Lower lobe of right lung (tissue), 2 donors: ENCODE data around the gene CIDEC. TPM values are rescaled to one million over a fixed set of nuclear protein-coding genes. Genes with fewer than 3 reads are reported as not detected.
"Not testable (repeated sequence)": the region's sequence is repeated elsewhere in the genome, so short reads cannot be mapped to it uniquely, and the experiment has no call there.

Source experiments
- ATAC-seq, 2 donors: fragments of 200-7000 bp; cut with Tn5 transposase; one replicate each; pipeline ENCODE4 v1.9.1; 2020 to 2022; ENCODE audit warnings: mild to moderate bottlenecking in 2 of 2, moderate library complexity in 2 of 2
- DNase-seq: peaks from one replicate; pipeline ENCODE4 v3.0.0-alpha.2; 2020
- H3K27ac ChIP-seq: fragments of 200-600 bp; one replicate; pipeline ENCODE4 v1.8.0; 2022
- H3K27me3 ChIP-seq: fragments of 200-600 bp; one replicate; pipeline ENCODE4 v1.8.0; 2022; ENCODE audit warnings: low read depth
- H3K36me3 ChIP-seq: fragments of 200-600 bp; one replicate; pipeline ENCODE4 v1.8.0; 2022; ENCODE audit warnings: mild to moderate bottlenecking
- H3K4me1 ChIP-seq: fragments of 200-600 bp; one replicate; pipeline ENCODE4 v1.8.0; 2022
- H3K4me3 ChIP-seq: fragments of 200-600 bp; one replicate; pipeline ENCODE4 v1.8.0; 2022; ENCODE audit warnings: mild to moderate bottlenecking
- H3K9me3 ChIP-seq: fragments of 200-600 bp; one replicate; pipeline ENCODE4 v1.8.0; 2022
- intact Hi-C: fragments of 100-400 bp; cut with DNase I; formaldehyde crosslinking; loops from one replicate; pipeline ENCODE4 v1.11.0; 2022
- total RNA-seq: library from RNA; stranded (reverse); fragmentation: NEBNext Ultra II Directional; extraction: Animal tissue kit (Norgen Biotek cat#: 25700); gene quantifications from one replicate; pipeline ENCODE4 v1.2.1, GENCODE V29; 2021
- TF ChIP-seq, protein P1 (sequence below): fragments of 200-600 bp; IDR thresholded peaks from one replicate; pipeline ENCODE4 v1.8.0; 2022; ENCODE audit warnings: antibody characterized with exemption, mild to moderate bottlenecking
- donor health status: DM: no; HTN: yes; CAD: no; lungs with severe emphysema.

The CIDEC gene
- total RNA-seq, 1 donor from 2014 or later = not detected

DNA sequence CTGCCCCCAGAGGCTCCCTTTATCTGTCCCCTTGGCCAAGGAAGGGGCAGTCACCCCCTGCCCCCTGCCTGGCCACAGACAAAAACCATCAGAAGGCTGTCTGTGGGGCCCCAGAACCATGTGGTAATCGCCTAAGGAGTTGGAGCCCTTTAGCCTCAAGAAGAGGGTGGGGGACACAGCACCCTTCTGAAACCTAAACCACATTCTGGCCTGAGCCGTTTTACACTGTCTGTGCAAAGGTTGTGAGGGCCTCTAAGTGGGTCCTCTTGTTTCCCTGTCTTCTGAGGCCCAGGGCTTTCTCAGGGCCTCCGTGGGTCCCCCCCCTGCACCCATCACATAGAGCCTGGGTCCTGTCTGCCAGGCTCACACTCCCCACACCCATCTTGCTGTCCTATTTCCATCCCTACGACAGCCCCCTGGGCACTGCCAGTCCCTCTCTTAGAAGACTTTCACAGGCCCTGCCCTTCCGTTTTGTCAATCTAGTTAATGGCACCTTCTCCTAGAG lies 18.4 kb downstream of the CIDEC start:
- H3K9me3 ChIP-seq = no peaks in the 10 kb centered on the region
- H3K36me3 ChIP-seq = no peaks in the 10 kb centered on the region
- TF ChIP-seq, protein P1, sequence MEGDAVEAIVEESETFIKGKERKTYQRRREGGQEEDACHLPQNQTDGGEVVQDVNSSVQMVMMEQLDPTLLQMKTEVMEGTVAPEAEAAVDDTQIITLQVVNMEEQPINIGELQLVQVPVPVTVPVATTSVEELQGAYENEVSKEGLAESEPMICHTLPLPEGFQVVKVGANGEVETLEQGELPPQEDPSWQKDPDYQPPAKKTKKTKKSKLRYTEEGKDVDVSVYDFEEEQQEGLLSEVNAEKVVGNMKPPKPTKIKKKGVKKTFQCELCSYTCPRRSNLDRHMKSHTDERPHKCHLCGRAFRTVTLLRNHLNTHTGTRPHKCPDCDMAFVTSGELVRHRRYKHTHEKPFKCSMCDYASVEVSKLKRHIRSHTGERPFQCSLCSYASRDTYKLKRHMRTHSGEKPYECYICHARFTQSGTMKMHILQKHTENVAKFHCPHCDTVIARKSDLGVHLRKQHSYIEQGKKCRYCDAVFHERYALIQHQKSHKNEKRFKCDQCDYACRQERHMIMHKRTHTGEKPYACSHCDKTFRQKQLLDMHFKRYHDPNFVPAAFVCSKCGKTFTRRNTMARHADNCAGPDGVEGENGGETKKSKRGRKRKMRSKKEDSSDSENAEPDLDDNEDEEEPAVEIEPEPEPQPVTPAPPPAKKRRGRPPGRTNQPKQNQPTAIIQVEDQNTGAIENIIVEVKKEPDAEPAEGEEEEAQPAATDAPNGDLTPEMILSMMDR = no peak
- peaks cover 35% of the 10 kb centered on the region for H3K4me1 ChIP-seq
- H3K4me3 ChIP-seq = no peak overlapping the region
- intact Hi-C loops = no loop called here
- H3K27ac ChIP-seq = peak overlapping the region; percentile 67
- ATAC-seq (peak; percentile 15 to 29), DNase-seq (no peak)
- no peaks in the 10 kb centered on the region for H3K27me3 ChIP-seq

DNA sequence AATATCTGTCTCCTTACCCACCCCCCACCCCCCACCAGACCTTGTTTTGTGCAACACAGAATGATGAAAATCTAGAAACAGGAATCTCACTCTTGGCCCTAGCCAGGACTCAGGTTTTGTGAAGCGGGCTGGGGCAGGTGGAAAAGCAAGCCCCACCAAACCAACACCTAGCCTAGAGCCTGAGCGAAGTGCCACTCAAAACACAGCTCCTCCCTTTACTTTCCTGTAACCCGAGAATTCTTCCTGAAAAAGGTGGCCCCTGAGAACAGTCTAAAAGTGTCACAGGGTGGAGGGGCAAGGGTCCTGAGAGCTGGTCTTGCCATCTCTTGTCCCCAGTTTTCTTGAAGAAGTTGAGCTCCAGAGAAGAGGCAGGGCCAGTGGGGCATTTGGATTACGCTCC lies 18.9 kb downstream of the CIDEC start:
- Histone ChIP-seq H3K4me3 (no peak overlapping the region), H3K36me3 (no peaks in the 10 kb centered on the region), H3K27me3 (no peaks in the 10 kb centered on the region), H3K9me3 (no peaks in the 10 kb centered on the region), H3K4me1 (peaks cover 35% of the 10 kb centered on the region), H3K27ac (no peak overlapping the region)
- TF ChIP-seq, protein P1 = no peak
- intact Hi-C loops = no loop called here
- ATAC-seq = no peak
- DNase-seq = no peak

DNA sequence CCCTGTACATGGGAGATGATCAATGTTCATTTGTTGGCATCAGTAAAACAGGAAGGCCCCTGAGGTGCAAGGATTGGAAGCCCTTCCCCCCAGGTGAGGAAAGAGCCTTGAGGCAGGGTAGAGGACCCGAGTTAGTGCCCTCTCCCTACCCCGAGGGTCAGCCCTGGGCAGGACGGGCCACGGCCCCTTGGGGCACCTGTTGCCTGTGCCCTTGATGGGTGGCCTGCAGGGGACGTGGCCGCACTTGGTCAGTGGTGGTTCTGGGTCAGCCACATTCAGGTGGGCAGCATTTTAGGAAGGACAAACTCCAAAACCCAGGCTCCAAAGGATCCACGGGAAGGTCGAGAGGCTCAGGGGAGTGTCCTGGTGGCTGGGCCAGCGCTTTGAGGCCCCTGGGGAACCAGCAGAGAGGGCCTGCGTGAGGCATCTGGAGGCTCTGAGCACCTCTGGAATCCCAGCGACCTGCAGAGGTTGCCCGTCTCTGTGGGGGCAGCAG lies 20.5 kb downstream of the CIDEC start:
- no peak for ATAC-seq
- no peak for DNase-seq
- H3K27me3 ChIP-seq = no peaks in the 10 kb centered on the region
- TF ChIP-seq, protein P1 = no peak
- H3K27ac ChIP-seq = no peak overlapping the region
- H3K4me1 ChIP-seq = peaks cover 25% of the 10 kb centered on the region
- no peaks in the 10 kb centered on the region for H3K9me3 ChIP-seq
- intact Hi-C loops = no loop called here
- H3K36me3 ChIP-seq = no peaks in the 10 kb centered on the region
- H3K4me3 ChIP-seq = no peak overlapping the region

DNA sequence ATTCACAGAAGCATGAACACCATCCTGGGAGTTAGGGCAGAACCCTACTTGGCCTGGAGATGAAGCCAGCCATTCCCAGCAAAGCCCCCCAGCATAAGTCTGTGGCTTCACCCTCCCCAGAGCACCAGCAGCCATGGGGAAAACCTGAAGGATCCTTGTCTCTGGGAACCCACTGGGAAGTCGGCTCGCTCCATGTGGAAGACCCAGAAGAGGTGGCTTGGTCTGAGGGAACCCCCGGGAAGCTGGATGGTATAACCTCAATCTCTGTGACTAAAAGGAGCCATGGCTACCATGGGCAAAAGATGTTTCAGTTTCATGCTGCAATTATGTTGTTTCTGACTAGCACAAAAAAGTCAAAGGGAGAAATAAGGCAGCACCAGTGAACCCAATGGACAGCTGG lies 24.5 kb downstream of the CIDEC start:
- TF ChIP-seq, protein P1 = no peak
- Histone ChIP-seq H3K4me3 (no peak overlapping the region), H3K9me3 (no peaks in the 10 kb centered on the region), H3K36me3 (no peaks in the 10 kb centered on the region), H3K27ac (no peak overlapping the region), H3K4me1 (peaks cover 6% of the 10 kb centered on the region), H3K27me3 (no peaks in the 10 kb centered on the region)
- no peak for DNase-seq
- intact Hi-C loops = no loop called here
- no peak for ATAC-seq

DNA sequence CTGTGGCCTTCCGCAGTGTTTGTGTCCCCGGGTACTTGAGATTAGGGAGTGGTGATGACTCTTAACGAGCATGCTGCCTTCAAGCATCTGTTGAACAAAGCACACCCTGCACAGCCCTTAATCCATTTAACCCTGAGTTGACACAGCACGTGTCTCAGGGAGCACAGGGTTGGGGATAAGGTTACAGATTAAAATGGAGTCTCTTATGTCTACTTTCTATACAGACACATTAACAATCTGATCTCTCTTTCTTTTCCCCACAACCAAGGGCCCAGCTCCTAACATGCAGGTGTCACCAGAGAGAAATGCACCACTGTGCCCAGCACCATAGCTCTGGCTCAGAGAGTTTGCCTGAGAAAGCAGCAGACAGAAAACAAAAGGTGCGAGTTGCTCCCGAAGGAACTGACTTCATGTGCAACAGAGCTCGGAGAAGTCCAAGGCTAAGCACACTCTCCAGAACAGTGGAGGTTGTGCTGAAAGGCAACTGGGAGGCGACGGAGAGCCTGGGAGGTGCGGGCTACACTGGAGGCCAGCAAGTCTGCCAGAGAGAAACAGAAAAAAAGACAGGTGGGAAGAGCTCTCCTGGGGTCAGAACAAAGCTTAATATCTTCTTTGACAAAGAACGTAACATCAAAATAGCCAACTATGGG lies 25.6 kb downstream of the CIDEC start:
- H3K4me3 ChIP-seq, H3K4me1 ChIP-seq, H3K36me3 ChIP-seq, H3K9me3 ChIP-seq, intact Hi-C loops, H3K27ac ChIP-seq, H3K27me3 ChIP-seq: not testable (repeated sequence)
- DNase-seq = peak; percentile 48
- ATAC-seq = peak in 1 of 2 donors; percentile 49

DNA sequence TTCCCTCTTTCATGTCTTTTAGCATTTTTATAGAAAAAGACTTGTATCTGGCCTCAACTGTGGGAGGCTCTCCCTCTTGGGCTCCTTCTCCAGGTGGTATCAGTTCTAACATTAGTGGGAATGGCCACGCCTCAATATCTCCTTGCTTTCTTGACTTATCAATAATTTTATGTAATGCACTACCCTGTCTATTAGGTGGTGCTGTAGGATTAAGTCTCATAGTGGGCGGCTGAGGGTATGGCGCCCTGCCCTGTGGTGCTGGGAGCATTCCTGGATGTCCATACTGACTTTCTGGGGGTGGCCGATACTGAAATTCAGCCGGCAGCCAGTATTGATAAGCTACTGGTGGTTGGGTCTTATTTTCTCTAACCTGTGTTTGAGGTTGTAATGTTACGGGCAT lies 27.5 kb downstream of the CIDEC start:
- intact Hi-C loops = no loop called here
- TF ChIP-seq, protein P1 = no peak
- Histone ChIP-seq H3K4me1 (peaks cover 12% of the 10 kb centered on the region), H3K4me3 (no peak overlapping the region), H3K36me3 (no peaks in the 10 kb centered on the region), H3K9me3 (no peaks in the 10 kb centered on the region), H3K27me3 (no peaks in the 10 kb centered on the region), H3K27ac (no peak overlapping the region)
- no peak for DNase-seq
- no peak for ATAC-seq

DNA sequence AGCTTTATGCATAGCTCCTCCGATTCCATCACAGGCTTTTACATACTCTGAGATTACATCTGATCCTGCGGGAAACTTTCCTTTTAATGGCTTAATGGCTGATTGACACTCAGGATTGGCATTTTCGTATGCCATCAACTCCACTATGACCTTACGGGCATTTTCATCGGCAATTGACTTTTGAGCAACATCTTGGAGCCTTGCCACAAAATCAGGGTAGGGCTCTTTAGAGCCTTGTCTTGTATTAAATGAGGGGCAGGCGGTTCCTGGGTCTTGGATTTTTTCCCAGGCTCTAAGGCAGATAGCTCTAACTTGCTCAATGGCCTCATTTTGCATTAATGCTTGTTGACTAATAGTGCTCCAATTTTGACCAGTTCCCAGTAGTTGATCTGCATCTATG lies 28.1 kb downstream of the CIDEC start:
- H3K9me3 ChIP-seq, ATAC-seq, H3K36me3 ChIP-seq, intact Hi-C loops, H3K4me3 ChIP-seq, H3K27me3 ChIP-seq, H3K27ac ChIP-seq: not testable (repeated sequence)
- DNase-seq = peak; percentile 19
- peaks cover 12% of the 10 kb centered on the region for H3K4me1 ChIP-seq

DNA sequence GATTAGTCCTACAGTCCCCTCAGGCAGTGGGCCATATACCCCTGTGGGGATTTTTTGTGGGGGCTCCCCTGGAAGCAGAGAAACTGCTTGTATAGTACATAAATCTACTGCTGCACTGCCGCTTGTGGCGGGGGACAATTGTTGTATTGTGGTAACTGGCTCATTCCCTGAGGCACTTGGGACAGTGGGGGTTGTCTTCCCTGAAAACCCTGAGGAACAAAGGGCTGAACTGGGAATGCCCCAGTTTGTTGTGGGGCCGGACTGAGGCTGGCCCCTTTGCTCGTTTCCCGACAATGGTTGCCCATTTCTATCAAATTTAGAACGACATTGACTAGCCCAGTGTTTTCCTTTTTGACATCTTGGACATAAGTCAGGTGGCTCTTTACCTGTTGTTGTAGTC lies 28.7 kb downstream of the CIDEC start:
- H3K36me3 ChIP-seq, intact Hi-C loops, ATAC-seq, H3K27me3 ChIP-seq, H3K4me3 ChIP-seq, H3K9me3 ChIP-seq, H3K27ac ChIP-seq, DNase-seq: not testable (repeated sequence)
- H3K4me1 ChIP-seq = peaks cover 12% of the 10 kb centered on the region
